Measurements from ENCODE around the gene GRPR.
"Not testable (repeated sequence)": the region's sequence is repeated elsewhere in the genome, so short reads cannot be mapped to it uniquely, and the experiment has no call there.

The GRPR gene

DNA sequence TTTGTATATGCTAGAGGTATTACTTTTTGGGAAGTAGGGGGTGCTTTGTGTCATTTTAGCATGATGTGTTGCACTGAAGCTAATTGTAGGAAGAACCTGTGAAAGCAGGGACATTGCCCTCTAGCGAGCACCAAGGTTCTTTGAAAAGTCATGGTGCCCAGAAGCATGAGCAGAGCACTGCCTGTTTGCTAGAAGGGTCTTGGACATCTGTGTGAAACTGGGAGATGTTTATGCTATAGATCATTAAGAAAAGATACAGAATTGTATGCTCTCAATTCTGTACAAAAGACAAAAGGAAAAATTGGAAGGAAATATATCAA is 14.7 kb downstream of the GRPR start:
- DNase-seq: peak in 1 of 2 experiments; percentile 0

DNA sequence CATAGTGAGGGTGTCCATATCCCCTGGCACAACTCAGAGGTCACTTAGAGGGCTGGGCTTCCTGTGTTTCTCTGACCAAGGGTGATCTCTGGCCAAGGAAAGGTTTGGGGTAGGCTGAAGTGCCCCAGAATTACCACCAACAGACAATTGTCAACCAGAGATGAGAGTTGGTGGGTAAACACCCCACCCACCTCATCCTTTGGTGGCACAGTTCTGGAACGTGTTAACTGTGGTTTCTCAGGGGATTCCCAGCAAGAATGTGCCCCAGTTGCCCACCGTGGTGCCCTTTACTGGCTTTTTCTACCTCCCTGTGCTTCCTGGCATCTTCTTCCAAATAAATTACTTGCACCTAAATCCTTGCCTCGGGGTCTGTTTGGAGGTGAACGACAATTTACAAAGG is 17.1 kb downstream of the GRPR start:
- no peak for DNase-seq

DNA sequence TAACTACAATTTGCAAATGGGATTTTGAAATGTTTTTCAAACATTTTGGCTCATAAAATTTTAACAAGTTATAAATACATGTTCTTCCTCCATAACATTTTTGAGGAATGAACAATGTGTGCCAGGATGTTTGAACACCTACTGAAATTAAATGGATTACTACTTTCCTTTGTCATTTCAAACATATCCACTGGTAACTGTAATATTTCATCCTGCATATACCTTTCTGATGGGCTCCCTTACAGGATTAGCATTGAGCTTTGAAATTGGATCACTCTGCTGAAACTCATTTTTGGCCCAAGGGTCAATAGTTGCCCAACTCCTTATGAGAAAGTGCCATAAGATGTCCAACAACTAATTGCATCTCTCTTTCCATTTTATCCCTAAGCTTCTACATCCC is 17.6 kb downstream of the GRPR start:
- DNase-seq: no peak

GRCh38 chrX:16141422-16142245 is 18.3 kb downstream of the GRPR start:
- no peak for DNase-seq

- DNase-seq: no peak
Observed at GRCh38 chrX:16142246-16142558, 18.8 kb downstream of the GRPR start.

DNA sequence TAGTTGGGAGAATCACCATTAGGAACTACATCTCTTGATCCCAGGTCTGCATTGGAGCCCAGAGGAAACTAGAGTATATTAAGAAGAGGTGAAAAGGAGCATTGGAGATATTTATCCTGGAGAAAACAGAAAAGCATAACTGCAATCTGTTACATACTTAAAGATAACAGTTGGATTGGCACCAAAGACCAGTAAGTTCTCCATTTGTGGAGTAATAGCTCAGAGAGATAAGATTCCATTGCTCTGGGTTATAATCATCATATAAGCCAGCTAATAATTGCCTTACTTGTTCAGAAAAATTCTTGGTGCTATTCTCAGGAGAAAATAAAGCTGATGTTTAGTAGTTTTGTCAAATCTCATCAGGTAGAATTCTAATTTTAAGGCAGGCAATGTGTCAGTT is 20.6 kb downstream of the GRPR start:
- DNase-seq: no peak

GRCh38 chrX:16144420-16144819 is 21.1 kb downstream of the GRPR start:
- no peak for DNase-seq

GRCh38 chrX:16145093-16145492 is 21.7 kb downstream of the GRPR start:
- not testable (repeated sequence) for DNase-seq

DNA sequence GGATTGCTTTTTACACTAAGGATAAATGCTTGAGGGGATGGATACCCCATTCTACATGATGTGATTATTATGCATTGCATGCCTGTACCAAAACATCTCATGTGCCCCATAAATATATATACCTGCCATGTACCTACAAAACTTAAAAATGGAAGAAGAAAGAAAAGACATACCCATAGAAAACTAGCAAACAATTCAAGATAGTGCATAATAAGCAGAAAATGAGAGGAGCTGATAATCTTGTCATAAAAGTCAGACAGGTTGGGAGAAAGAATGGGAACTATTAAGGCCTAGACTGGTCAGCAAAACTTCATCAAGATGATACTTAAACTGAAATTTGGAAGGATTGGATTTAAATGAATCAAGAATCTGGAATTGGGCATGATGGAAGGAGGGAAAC is 22.3 kb downstream of the GRPR start:
- no peak for DNase-seq

- DNase-seq: no peak
Observed at GRCh38 chrX:16148896-16149295, 25.5 kb downstream of the GRPR start.

DNA sequence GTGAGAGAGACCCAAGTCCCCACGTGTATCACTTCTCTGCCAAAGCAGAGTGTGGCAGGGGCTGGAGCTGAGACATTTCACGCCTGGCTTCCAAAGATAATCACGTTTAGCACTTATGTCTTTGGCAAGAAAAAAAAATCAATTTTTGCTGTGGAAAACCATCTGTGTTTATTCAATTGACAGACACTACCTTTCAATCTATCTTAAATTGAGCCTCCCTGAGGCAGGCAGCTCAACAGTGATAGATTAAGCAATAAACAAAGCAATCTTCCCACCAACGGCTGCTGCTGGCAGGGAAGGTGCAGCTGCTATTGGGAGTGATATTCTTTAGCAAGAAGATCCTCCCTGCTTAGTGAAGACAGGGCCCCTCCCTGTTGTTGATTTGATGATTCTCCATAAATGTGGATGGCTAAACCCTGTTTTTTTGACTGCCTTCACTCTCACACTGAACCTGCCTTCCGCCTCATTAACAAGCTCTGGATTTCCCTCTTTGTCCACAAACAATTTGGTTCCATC is 32.3 kb downstream of the GRPR start:
- peak in 1 of 2 experiments; percentile 26 for DNase-seq

DNA sequence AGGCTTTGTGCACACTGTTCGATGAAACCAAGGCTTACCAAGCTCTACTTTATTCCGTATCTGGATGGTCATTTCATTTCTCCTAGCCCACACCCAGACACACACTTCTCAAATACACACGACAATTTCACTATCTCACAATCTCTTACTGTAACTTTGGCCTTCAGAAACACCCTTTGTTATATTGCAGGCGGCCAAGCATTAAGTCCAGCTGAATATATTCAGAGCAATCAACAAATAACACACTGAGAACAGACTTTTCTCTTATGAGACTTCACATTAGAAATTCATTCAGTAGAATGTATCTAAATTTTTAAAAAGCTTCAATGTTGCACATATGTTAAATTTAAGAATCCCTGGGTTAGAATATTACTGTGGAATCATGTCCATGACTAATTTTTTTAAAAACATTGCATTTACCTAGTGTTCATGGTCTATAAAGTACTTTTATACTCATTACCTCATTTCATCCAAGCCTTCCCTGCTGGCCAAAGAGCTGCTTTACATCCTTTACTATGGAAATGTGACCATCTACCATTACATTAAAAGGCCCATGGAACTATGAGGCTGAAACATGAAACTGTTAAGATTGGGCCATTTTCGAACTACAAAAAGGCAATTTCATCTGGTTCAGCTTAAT is 33.4 kb downstream of the GRPR start:
- no peak for DNase-seq

GRCh38 chrX:16160729-16161128 is 37.4 kb downstream of the GRPR start:
- DNase-seq: no peak

DNA sequence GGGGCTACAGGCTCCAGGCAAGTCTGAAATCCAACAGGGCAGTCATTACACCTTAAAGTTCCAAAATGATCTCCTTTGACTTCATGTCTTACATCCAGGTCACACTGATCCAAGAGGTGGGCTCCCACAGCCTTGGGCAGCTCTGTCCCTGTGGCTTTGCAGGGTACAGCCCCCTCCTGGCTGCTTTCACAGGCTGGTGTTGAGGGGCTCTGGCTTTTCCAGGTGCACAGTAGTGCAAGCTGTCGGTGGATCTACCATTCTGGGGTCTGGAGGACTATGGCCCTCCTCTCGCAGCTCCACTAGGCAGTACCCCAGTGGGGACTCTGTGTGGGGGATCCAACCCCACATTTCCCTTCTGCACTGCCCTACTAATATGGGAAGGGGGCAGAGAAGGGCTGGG is 37.8 kb downstream of the GRPR start:
- DNase-seq: not testable (repeated sequence)

- DNase-seq: no peak
Observed at GRCh38 chrX:16162391-16162790, 39.0 kb downstream of the GRPR start.

DNA sequence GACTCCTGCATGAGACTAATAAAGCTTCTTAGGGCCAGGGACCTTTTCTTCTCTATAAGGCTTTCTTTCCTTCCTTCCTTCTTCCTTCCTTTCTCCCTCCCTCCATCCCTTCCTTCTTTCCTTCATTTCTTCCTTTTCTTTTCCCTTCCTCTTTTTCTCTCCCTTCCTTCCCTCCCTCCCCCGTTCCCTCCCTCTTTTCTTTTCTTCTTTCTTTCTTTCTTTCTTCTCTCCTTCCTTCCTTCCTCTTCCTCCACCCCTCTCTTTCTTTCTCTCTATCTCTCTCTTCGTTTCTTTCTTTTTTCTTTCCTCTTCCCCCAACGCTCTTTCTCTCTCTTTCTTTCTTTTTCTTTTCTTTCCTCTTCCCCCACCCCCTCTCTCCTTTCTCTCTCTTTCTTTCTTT is 41.4 kb downstream of the GRPR start:
- DNase-seq: no peak

GRCh38 chrX:16167181-16167580 is 43.8 kb downstream of the GRPR start, which contains the start of gene MAGEB17:
TSS of gene MAGEB17 (plus strand) at chrX:16167481. CDS start at chrX:16170383, 2,902 bp downstream.
- no peak for DNase-seq

- DNase-seq: no peak
Observed at GRCh38 chrX:16171039-16171438, 47.7 kb downstream of the GRPR start.

GRCh38 chrX:16171944-16172343 is 48.6 kb downstream of the GRPR start:
- no peak for DNase-seq

DNA sequence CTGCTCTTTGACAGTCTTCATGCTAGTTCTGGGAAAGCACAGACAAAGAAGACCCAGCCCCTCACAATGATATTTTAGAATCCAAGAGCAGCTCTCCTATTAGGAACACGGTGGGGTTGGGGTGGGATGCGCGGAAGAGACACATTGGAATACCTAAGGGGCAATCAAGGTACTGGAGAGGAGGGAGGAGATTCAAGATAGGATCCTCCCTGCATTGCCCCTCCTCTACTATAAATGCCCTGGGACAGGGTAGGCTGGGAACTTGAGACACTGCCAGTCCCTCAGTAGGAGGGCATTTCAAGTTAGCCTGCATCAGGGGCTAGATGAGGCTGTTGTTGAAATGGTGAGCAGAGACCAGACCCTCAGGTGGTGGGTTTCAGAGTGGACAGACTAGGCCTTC is 49.0 kb downstream of the GRPR start:
- DNase-seq: no peak

- DNase-seq: no peak
Observed at GRCh38 chrX:16175329-16176061, 52.1 kb downstream of the GRPR start.

GRCh38 chrX:16177260-16177659 is 53.9 kb downstream of the GRPR start:
- DNase-seq: no peak

DNA sequence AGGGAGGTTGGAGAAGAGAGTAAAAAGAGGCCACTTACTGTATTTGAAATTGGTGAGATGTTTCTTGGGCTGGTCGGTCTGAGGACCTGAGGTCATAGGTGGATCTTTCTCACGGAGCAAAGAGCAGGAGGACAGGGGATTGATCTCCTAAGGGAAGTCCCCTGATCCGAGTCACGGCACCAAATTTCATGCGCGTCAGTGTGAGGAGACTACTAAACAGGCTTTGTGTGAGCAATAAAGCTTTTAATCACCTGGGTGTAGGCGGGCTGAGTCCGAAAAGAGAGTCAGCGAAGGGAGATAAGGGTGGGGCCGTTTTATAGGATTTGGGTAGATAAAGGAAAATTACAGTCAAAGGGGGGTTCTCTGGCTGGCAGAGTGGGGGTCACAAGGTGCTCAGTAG is 60.5 kb downstream of the GRPR start:
- not testable (repeated sequence) for DNase-seq

GRCh38 chrX:16185725-16186136 is 62.4 kb downstream of the GRPR start:
- DNase-seq: no peak

All from NCI-H446 (cell line).